Umbilical cord (tissue), 2 donors: ENCODE results near the gene LDB3. TPM values are rescaled to one million over a fixed set of nuclear protein-coding genes. Genes with fewer than 3 reads are reported as not detected.
"Not testable (repeated sequence)": the region's sequence is repeated elsewhere in the genome, so short reads cannot be mapped to it uniquely, and the experiment has no call there.

Experiments
- DNase-seq: peaks from one replicate; pipeline ENCODE4 v3.0.0-alpha.2; 2015; ENCODE audit warnings: low spot score
- total RNA-seq: library from RNA; depleted of rRNA; stranded (reverse); fragments of >200 nt; gene quantifications from one replicate; pipeline ENCODE4 v1.2.3, GENCODE V29; 2014; ENCODE audit warnings: low replicate concordance; ENCODE audit not compliant: insufficient read depth

The LDB3 gene
- total RNA-seq, result 3.4 TPM

- DNase-seq, result peak; percentile 70
These were observed at the start of gene LDB3 for GRCh38 chr10:86668297-86669165. TSS of gene LDB3 (plus strand) at chr10:86668511. CDS start at chr10:86668692, 181 bp downstream.

DNA sequence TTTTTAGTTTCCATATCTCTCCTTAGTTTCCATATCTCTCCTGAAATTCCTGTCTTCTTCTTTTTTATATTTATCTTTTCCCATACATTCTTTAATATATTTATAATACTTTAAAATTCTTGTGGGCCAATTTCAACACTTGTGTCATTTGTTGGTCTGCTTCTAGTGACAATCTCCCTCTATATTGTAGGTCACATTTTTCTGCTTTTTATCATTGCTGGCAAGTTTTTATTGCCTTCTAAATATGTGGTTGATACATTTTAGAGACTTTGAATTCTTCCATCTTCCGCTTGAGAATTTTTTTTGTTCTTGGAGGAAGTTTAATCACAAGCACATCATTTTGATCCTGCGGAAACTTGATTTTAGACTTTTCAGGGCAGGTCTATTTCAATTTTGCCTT, 40.0 kb upstream of the LDB3 start:
- no peak for DNase-seq

GRCh38 chr10:86630079-86630478, 38.2 kb upstream of the LDB3 start:
- DNase-seq, result peak; percentile 85

- no peak for DNase-seq
These were observed 36.1 kb upstream of the LDB3 start for GRCh38 chr10:86632009-86632800.

DNA sequence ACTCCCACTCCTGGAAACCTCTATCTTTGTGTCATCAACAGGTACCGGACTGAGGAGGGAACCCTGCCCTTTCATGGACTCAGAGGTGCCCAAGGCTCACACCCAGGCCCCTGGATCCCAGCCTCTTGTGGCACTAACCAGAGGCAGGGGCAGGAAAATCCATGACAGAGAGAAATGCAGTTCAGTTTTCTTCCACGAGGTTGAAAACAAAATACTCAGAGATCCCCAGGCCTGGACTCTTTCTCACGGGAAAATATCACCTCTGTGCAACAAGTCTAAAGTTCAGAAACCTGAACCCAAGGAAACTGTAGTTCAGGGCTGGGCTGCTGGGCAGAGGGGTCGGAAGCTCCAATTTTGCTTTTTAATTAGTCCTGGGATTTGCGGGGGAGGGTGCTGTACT, 35.4 kb upstream of the LDB3 start:
- DNase-seq, result no peak

DNA sequence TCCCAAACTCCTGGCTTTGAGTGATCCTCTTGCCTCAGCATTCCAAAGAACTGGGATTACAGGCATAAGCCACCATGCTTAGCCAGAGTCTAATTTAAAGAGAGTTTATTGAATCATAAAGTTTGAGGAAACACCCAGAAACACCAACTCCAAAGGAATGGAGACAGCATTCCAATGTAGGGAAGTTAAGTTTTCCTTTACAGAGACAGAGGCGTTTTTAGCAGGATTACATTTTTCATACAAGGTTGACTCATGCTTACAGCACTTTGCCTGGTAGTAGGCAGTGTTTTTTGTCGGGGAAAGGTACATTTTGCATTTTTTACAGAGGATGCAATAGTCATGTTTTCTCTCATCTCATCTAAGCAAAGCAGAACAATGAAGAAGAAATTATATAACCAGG, 32.9 kb upstream of the LDB3 start:
- peak; percentile 87 for DNase-seq

DNA sequence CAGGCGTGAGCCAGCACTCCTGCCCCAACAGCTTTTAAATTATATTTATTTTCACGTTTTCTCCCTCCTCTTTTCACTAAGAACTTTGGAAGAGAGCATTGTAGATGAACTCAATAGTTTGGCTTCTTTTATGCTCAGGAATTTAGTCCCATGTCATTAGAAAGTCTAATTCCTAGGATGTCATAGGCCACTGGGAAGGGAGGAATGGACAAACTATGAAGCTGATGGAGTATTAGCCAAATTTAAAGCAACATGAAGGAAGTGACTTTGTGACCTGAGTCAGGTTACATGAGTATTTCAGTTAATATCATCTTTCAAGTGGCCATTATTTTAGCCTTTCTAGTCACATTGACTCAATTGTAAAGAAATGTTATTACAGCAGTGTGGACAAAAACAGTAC, 32.0 kb upstream of the LDB3 start:
- no peak for DNase-seq

- no peak for DNase-seq
These were observed 26.3 kb upstream of the LDB3 start for GRCh38 chr10:86642021-86642420.

GRCh38 chr10:86642499-86642898, 25.8 kb upstream of the LDB3 start:
- no peak for DNase-seq

DNA sequence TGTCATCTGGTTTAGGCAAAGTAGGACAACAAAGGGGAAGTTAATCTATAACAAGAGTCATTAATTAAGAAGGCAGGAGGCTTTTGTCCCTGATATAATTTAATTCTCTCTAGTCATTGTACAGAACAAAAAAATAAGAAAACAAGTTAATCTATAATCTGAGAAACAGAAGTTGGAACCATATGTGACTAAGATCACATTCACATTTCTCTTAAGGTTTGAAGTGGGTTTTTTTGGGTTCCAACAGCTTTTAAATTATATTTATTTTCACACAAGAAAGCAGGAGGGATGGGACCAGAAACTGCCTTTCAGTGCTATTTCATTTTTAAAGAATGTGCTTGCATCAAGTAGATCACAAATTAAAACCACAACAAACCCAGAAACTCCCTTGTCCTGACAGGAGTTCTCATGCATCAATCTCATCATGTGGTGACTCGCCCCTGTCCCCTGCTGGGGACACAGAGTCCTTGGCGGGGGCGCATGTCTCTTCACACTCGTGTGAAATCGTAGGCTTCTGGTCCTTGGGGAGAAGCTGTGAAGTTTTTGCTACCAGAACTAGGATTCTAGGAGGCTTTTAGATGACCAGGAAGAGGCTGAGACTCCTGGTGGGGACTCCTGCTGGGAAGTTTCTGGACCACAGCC, 24.0 kb upstream of the LDB3 start:
- DNase-seq, result no peak

DNA sequence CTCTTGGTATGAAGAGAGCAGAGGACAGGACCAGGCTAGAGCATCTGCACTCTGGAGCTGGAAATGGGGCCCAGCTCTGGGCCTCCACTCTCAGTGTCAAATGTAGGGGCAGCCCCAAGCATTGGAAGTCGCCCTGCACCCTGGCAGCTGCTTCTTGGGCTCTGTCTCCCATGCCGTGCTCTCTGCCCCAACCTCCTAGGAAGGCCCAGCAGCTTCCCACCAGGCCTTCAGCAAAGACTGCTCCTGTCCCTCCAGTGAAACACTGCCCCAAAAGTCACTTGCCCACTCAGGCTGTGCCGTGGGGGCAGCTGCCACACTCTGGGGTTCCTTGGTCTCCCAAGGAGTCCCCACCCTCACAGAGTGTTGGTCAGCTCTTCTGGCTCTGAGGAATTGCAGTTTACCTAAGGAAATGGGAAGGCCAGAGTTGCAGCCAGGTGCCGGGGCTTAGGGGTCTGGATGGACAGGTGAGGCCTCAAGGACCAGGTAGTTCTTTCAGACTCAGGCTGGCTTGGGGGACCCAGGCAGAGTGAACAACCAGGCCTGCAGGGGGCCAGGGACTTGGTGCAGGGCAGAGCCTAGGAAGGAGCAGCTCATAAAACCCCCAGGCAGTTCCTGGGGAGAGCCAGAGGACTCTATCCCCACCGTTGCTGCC, 23.4 kb upstream of the LDB3 start:
- DNase-seq, result no peak

DNA sequence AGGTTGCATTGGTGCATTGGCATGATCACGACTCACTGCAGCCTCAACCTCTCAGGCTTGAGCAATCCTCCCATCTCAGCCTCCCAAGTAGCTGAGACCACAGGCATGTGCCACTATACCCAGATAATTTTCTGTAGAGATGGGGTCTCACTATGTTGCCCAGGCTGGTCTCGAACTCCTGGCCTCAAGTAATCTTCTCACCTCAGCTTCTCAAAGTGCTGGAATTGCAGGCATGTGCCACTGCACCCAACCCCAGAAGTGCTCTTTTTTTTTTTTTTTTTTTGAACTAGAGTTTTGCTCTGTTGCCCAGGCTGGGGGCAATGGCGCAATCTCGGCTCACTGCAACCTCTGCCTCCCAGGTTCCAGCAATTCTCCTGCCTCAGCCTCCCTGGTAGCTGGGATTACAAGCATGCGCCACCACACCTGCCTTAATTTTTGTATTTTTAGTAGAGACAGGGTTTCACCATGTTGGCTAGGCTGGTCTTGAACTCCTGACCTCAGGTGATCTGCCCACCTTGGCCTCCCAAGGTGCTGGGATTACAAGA, 22.6 kb upstream of the LDB3 start:
- DNase-seq, result not testable (repeated sequence)

DNA sequence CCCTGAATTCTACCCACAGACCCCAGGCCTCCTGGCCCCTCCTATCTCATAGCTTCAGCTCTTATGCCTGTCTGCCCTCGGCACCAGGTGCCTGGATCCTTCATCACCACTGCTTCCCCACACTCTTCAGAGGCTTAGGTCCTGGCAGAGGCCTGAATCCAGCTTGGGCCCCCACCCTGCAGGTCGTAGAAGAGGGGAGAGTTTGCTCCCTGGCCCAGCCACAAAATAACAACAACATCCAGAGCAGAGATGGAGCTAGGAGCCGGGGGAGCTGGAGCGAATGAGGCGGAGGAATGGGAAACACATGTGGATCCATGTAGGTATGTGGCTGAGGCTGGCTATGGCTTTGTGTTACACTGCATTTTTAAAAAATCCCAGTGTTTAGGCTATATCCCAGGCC, 21.8 kb upstream of the LDB3 start:
- no peak for DNase-seq

DNA sequence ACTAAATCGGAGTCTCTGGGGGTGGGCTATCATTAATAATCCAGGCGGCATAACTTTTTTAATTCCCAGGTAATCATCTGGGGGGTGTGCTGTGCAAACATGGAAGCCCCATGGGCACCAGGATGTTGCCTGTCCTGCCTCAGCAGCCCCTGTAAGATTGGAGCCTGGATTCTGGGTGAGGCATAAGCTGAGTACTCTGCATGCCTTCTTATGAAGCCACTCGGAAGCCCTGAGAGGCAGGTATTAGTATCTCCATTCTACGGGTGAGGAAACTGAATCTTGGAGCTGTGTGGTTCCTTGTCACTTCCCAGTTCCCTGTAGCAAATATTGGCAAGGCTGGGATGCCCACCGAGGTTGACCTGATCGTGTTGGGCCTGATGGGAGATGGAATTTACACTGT, 21.4 kb upstream of the LDB3 start:
- DNase-seq, result no peak

GRCh38 chr10:86647773-86648703, 20.3 kb upstream of the LDB3 start:
- DNase-seq, result peak; percentile 55

- peak; percentile 97 for DNase-seq
These were observed 19.4 kb upstream of the LDB3 start for GRCh38 chr10:86648704-86649427.

DNA sequence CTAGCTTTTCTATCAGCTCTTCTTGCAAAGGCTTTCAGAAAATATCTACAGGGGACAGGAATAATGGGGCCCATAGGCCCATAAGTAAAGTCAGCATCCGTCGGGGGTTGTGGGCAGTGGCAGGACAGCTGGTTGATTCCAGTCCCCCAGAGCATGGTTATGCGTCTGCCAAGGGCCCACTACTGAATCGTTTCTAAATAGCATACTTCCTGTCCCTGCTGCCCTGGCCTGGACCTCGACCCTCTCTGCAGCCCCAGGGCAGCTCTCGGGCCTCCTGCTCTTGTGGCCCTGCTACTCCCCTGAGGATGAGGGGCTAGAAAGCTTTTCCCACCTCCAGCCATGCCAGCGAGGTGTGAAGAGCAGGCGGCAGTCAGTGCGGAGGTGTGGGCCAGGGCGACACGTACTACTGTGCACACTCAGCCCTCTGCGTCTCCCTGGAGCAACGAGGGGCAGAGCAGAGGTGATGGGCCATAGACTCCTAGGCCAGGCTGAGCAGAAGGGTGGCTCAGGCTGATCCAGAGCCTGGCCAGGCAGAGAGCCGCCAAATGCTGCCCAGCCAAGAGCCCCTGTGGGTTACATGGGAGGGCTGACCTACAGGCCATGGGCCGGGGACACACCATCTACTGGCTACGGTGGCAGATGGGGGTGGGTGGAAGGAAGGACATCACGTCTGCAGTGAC, 18.7 kb upstream of the LDB3 start:
- no peak for DNase-seq

- DNase-seq, result no peak
These were observed 18.2 kb upstream of the LDB3 start for GRCh38 chr10:86650151-86650550.

- DNase-seq, result no peak
These were observed 17.3 kb upstream of the LDB3 start for GRCh38 chr10:86651021-86651471.
